A549 treated with AZD2906 at 1 μM for 4 hours (cell line): ENCODE data around the gene ERICH4. TPM values are rescaled to one million over a fixed set of nuclear protein-coding genes. Genes with fewer than 3 reads are reported as not detected.

Experiments used
- total RNA-seq: library from RNA; stranded (reverse); fragments of 200-300 nt; extraction: Qiagen RNA extraction; gene quantifications from 5 replicates; pipeline ENCODE4 v1.2.3, GENCODE V29; 2022

Gene ERICH4, protein sequence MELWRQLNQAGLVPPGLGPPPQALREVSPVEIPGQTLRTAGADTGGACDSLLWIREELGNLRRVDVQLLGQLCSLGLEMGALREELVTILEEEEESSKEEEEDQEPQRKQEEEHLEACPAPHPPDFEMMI
- not detected in 5 replicates for total RNA-seq

DNA sequence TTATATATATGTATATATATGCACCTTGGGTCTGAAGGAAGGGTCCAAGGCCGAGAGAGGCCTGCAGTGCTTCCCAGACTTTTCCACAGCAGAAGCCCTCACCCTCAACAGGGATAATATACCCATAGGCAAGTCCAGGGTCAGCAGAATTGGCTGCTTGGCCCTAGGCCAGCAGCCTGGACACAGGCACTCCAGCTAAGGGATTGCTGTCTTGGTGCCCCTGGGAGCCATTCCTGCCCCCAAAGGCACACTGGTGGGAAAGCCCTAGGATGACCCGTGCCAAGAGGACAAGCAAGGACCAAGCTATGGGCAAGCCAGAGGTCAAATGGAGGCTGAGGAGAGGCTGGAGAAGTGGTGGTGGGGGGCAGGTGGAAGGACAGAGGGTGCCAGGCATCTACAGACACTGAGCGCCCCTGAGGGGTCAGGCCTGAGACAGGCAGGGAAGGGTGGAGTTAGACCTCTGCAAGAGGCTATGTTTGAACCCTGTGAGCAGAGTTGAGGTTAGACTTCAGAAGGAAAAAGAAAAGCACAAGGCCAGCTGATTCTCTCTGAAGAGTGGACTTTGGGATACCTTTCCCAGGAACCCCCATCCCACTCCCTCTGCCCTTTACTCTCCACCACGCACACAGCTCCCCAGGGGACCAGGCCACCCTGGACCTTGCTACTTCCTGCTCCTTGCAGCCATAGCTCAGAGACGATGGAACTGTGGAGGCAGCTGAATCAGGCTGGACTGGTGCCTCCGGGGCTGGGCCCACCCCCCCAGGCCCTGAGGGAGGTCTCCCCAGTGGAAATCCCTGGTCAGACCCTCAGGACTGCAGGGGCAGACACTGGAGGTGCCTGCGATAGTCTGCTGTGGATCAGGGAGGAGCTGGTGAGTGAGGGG lies at the start of gene ERICH4:
Gene ERICH4, plus strand, starts transcription at position 684 of the 883 bp plus-strand sequence. Its CDS starts 14 bp downstream, at position 698.

DNA sequence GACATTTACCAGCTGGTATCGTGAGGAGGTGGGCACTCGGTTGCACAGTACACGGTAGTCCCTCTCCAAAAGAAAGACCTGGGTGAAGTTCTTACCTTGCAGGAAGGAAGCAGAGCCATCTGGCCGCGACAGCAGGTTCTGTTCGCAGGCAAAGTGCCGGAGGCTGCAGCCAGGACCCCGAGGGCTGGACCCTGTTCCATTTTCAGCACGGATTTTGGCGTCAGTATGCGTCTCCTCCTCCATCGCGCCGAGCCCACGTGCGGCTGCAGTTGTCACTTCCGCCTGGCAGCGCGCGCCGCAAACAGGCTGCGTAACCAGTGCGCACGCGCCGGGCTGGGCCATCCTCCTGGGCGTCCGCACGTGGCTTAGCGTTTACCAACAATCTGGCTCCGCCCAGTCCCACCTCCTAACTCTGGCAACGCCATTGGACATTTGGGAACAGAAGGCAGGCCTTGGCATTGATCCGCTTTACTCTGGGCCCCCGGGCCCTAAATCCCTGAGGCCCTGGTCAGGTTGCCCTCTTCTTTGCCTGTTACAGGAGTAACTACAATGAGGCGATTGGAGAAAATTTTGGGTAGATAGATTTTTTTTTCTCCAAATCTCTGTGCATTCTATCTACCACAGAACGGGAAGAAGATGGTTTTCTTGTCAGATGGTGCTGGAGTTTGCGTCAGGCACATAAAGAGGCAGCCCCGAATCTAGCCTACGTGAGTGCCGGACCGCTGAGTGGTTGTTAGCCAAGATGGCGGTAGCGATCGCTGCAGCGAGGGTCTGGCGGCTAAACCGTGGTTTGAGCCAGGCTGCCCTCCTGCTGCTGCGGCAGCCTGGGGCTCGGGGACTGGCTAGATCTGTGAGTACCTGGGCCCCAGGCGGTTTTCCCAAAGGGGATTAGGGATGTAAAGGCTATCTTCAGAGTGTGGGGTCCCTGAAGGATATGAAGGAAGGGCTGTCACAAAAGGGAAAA lies 45.6 kb upstream of the ERICH4 start, which contains the start of the genes BCKDHA and EXOSC5:
Gene BCKDHA, plus strand, starts transcription at position 733 of the 964 bp plus-strand sequence. Its CDS starts 10 bp downstream, at position 743.
Gene EXOSC5, minus strand, starts transcription at position 274 of the 964 bp plus-strand sequence. Its CDS starts 31 bp downstream, at position 243.

DNA sequence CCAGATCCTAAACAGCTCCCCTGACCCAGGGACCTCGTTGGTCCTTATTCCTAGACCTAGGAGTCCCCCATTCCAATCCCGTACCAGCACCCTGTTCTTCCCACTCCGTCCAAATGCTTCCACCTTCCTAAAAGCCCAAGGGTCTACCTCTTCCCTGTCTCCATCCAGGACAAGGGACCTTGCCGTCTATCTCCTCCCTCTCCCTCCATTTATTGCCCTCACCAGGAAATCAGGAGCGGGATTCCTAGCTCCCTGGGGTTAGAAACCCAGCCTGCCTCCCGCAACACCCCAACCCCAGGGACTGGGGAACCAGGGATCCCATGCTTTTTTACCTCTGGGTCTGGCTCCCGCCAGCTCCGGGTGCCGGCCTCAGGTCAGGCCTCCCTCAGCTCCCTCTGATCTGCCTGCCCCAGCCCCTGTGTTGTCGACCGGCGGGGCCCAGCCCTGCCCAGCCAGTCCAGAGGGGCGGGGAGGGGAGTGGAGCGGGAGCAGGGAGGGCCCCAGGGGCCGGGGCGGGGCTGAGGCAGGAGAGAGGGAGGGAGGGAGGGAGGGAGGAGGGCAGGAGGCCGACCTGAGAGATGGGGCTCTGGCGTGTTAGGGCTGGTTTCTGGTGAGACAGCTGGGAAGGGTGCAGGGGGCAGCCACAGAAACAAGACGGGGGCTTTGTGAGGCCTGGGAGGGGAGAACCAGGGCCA lies 15.9 kb upstream of the ERICH4 start, which contains the start of gene B3GNT8:
Gene B3GNT8, minus strand, starts transcription at position 423 of the 695 bp plus-strand sequence. CDS start 596 bp downstream, outside the sequence.

DNA sequence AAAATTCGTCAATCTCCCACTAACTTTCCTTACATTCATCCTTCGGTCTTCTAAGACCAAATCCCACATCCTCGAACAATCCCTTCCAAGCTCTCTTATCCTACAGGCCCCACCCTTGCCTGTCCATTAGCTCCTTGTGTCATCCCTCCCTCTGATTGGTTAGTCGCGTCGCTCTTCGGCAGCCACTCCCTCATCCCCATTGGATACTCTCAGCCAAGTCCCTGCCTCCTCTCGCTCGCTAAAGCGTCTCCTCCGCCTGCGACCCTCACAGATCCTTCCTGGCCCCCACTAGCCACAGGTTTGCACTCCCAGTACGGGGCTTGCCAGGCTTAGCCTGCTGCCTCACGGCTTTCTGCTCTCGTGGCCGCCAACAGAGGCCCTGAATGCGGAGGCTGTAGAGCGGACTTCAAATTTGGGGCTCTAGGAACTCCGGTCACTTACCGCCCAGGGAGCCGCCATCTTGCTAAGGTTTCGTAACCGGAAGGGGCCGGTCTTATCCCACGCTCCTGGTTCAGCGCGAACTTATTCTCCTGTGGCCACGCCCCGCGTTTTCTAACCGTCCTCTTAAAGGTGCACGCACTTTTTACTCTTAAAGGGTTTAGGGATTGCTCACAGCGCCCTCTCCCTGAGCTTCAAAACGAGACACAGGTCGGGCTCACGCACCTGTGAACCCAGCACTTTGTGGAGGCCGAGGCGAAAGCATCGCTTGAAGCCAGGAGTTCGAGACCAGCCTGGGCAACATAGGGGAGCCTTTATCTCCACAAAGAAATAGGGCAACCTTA lies 3.3 kb upstream of the ERICH4 start, which contains the start of gene DMAC2:
Gene DMAC2, minus strand, starts transcription at position 472 of the 782 bp plus-strand sequence. Its CDS starts 13 bp downstream, at position 459.

Other genes starting within 250 kb of the ERICH4 start
- gene CYP2S1, start 249.9 kb upstream of the ERICH4 start, total RNA-seq: 16.4 to 23.3 TPM (median 19.4 TPM) in 5 replicates
- 88.8 to 105 TPM (median 94.1 TPM) in 5 replicates for gene AXL, start 223.9 kb upstream of the ERICH4 start, total RNA-seq
- 285 to 312 TPM (median 304 TPM) in 5 replicates for gene HNRNPUL1, start 178.8 kb upstream of the ERICH4 start, total RNA-seq
- 33.3 to 44.8 TPM (median 40.3 TPM) in 5 replicates for gene CCDC97, start 133.0 kb upstream of the ERICH4 start, total RNA-seq
- gene TGFB1, start 89.2 kb upstream of the ERICH4 start, total RNA-seq: 130 to 152 TPM (median 148 TPM) in 5 replicates
- gene B9D2, start 79.0 kb upstream of the ERICH4 start, total RNA-seq: 24.9 to 34.2 TPM (median 30.5 TPM) in 5 replicates
- gene TMEM91, start 66.6 kb upstream of the ERICH4 start, total RNA-seq: 4.2 to 6.6 TPM (median 5.9 TPM) in 5 replicates
- 75.5 to 104 TPM (median 95.7 TPM) in 5 replicates for gene EXOSC5, start 45.8 kb upstream of the ERICH4 start, total RNA-seq
- gene BCKDHA, start 45.3 kb upstream of the ERICH4 start, total RNA-seq: 38.6 to 49.9 TPM (median 43.6 TPM) in 5 replicates
- gene B3GNT8, start 15.8 kb upstream of the ERICH4 start, total RNA-seq: 0.05 to 0.13 TPM (median 0.13 TPM) in 3 of 5 replicates, not detected in the others
- gene DMAC2, start 3.2 kb upstream of the ERICH4 start, total RNA-seq: 102 to 129 TPM (median 110 TPM) in 5 replicates
- gene CEACAM21, start 133.0 kb downstream of the ERICH4 start, total RNA-seq: 0.08 TPM in 1 of 5 replicates, not detected in the others
- gene CEACAM4, start 183.9 kb downstream of the ERICH4 start, total RNA-seq: not detected in 5 replicates
- gene CEACAM7, start 245.1 kb downstream of the ERICH4 start, total RNA-seq: 0.07 to 0.12 TPM (median 0.09 TPM) in 5 replicates